Measurements from ENCODE around the gene LONP1.

The LONP1 gene

GRCh38 chr19:5700455-5701092 lies 19.4 kb downstream of the LONP1 start:
- no peak for DNase-seq (ENCODE audit: low read depth)

GRCh38 chr19:5698635-5699422 lies 21.1 kb downstream of the LONP1 start:
- DNase-seq (ENCODE audit: low read depth) = no peak
- H3K4me3 ChIP-seq (ENCODE audit: low read depth, low read length) = no peak overlapping the region
- no peak for TF ChIP-seq CTCF (conservative IDR thresholded peaks at IDR 0.05; ENCODE audit: low read depth, low read length)

More at GRCh38 chr19:5700455-5701092, 19.4 kb downstream of the LONP1 start:
- no peak for TF ChIP-seq CTCF (conservative IDR thresholded peaks at IDR 0.05; ENCODE audit: low read depth, low read length)
- H3K4me3 ChIP-seq (ENCODE audit: low read depth, low read length) = no peak overlapping the region

- no peak overlapping the region for H3K4me3 ChIP-seq (ENCODE audit: low read depth, low read length)
- DNase-seq (ENCODE audit: low read depth) = no peak
- no peak for TF ChIP-seq CTCF (conservative IDR thresholded peaks at IDR 0.05; ENCODE audit: low read depth, low read length)
Observed at GRCh38 chr19:5697890-5698634, 21.9 kb downstream of the LONP1 start.

GRCh38 chr19:5697022-5697889 lies 22.7 kb downstream of the LONP1 start:
- DNase-seq (ENCODE audit: low read depth) = no peak
- TF ChIP-seq CTCF (conservative IDR thresholded peaks at IDR 0.05; ENCODE audit: low read depth, low read length) = no peak

GRCh38 chr19:5696196-5697021 lies 23.5 kb downstream of the LONP1 start:
- no peak overlapping the region for H3K4me3 ChIP-seq (ENCODE audit: low read depth, low read length)
- no peak for DNase-seq (ENCODE audit: low read depth)
- TF ChIP-seq CTCF (conservative IDR thresholded peaks at IDR 0.05; ENCODE audit: low read depth, low read length) = no peak

More at GRCh38 chr19:5697022-5697889, 22.7 kb downstream of the LONP1 start:
- no peak overlapping the region for H3K4me3 ChIP-seq (ENCODE audit: low read depth, low read length)
